ENCODE data around the gene RCOR1. TPM values are rescaled to one million over a fixed set of nuclear protein-coding genes. Genes with fewer than 3 reads are reported as not detected.

The RCOR1 gene
- total RNA-seq, 4 donors from 2014 or later: 15.7 to 31.0 (median 25.8) TPM

GRCh38 chr14:102711207-102711606, 118.8 kb downstream of the RCOR1 start:
- Histone ChIP-seq H3K27me3 (no peaks in the 10 kb centered on the region), H3K4me3 (no peak overlapping the region), H3K9me3 (no peaks in the 10 kb centered on the region), H3K4me1 (no peaks in the 10 kb centered on the region), H3K36me3 (peaks cover 0 to 25% (median 11%) of the 10 kb centered on the region in 4 donors), H3K27ac (no peak overlapping the region)
- no peak for TF ChIP-seq POLR2AphosphoS5 (IDR thresholded peaks at IDR 0.05)
- TF ChIP-seq POLR2A (IDR thresholded peaks at IDR 0.05): no peak
- no peak for TF ChIP-seq EP300 (IDR thresholded peaks at IDR 0.05; ENCODE audit: low read depth)
- TF ChIP-seq, protein P1, sequence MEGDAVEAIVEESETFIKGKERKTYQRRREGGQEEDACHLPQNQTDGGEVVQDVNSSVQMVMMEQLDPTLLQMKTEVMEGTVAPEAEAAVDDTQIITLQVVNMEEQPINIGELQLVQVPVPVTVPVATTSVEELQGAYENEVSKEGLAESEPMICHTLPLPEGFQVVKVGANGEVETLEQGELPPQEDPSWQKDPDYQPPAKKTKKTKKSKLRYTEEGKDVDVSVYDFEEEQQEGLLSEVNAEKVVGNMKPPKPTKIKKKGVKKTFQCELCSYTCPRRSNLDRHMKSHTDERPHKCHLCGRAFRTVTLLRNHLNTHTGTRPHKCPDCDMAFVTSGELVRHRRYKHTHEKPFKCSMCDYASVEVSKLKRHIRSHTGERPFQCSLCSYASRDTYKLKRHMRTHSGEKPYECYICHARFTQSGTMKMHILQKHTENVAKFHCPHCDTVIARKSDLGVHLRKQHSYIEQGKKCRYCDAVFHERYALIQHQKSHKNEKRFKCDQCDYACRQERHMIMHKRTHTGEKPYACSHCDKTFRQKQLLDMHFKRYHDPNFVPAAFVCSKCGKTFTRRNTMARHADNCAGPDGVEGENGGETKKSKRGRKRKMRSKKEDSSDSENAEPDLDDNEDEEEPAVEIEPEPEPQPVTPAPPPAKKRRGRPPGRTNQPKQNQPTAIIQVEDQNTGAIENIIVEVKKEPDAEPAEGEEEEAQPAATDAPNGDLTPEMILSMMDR (IDR thresholded peaks at IDR 0.05): no peak
- intact Hi-C loops (cut with DNase I; ENCODE audit: low total_unique reads): no loop called here
- no peak for DNase-seq
- WGBS, 2 donors (ENCODE audit: low coverage in 1 of 2): 91 to 94% methylated on average over 2 to 6 of the region's 6 CpGs
- in situ Hi-C loops (cut with MboI; ENCODE audit: low pct_ligation_motif_present in 1 of 4, low pct_unique_long_range_greater_than_20kb in 1 of 4, low sequenced_read_pairs in 3 of 4): no loop called here

- no peaks in the 10 kb centered on the region for H3K9me3 ChIP-seq
- H3K4me1 ChIP-seq: no peaks in the 10 kb centered on the region
- intact Hi-C loops (cut with DNase I; ENCODE audit: low total_unique reads) (no loop called here), in situ Hi-C loops (cut with MboI; ENCODE audit: low pct_ligation_motif_present in 1 of 4, low pct_unique_long_range_greater_than_20kb in 1 of 4, low sequenced_read_pairs in 3 of 4) (no loop called here)
- TF ChIP-seq EP300 (IDR thresholded peaks at IDR 0.05; ENCODE audit: low read depth) (no peak), POLR2A (IDR thresholded peaks at IDR 0.05) (no peak), POLR2AphosphoS5 (IDR thresholded peaks at IDR 0.05) (no peak)
- TF ChIP-seq, protein P1 (IDR thresholded peaks at IDR 0.05): no peak
- no peak overlapping the region for H3K27ac ChIP-seq
- H3K36me3 ChIP-seq: peaks cover 0 to 25% (median 11%) of the 10 kb centered on the region in 4 donors
- no peak overlapping the region for H3K4me3 ChIP-seq
- no peak for DNase-seq
- WGBS, 2 donors (ENCODE audit: low coverage in 1 of 2): 92 to 96% methylated on average over 3 of the region's 3 CpGs
- no peaks in the 10 kb centered on the region for H3K27me3 ChIP-seq
Observed at GRCh38 chr14:102711946-102712345, 119.5 kb downstream of the RCOR1 start.

DNA sequence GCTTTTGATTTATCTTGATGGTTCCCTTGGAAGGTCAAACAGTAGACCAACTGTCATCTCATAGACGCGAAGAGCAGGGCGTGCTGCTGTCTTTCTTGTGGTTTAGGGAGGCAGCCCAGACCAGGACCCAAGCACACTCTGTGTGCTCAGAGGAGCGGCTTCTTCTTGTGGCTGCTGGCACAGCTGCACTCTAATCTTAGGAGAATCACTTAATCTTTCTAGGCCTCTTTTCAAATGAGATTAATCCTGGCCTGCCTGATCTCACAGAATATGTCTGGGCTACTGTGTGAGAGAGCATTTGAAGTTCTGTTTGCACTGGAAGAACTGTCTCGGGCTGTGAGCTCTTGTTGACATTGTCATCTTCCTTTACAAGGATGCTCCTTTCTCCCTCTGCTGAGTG, 124.8 kb downstream of the RCOR1 start:
- intact Hi-C loops (cut with DNase I; ENCODE audit: low total_unique reads): no loop called here
- TF ChIP-seq POLR2A (IDR thresholded peaks at IDR 0.05): no peak
- no peak for TF ChIP-seq EP300 (IDR thresholded peaks at IDR 0.05; ENCODE audit: low read depth)
- no peak for TF ChIP-seq POLR2AphosphoS5 (IDR thresholded peaks at IDR 0.05)
- TF ChIP-seq, protein P1 (IDR thresholded peaks at IDR 0.05): no peak
- DNase-seq: no peak
- no peaks in the 10 kb centered on the region for H3K9me3 ChIP-seq
- in situ Hi-C loops (cut with MboI; ENCODE audit: low pct_ligation_motif_present in 1 of 4, low pct_unique_long_range_greater_than_20kb in 1 of 4, low sequenced_read_pairs in 3 of 4): no loop called here
- peaks cover 0 to 40% (median 14%) of the 10 kb centered on the region in 4 donors for H3K36me3 ChIP-seq
- no peak overlapping the region for H3K4me3 ChIP-seq
- WGBS, 2 donors (ENCODE audit: low coverage in 1 of 2): 50 to 74% methylated on average over 2 to 5 of the region's 5 CpGs
- H3K4me1 ChIP-seq: no peaks in the 10 kb centered on the region
- H3K27me3 ChIP-seq: no peaks in the 10 kb centered on the region
- H3K27ac ChIP-seq: no peak overlapping the region

DNA sequence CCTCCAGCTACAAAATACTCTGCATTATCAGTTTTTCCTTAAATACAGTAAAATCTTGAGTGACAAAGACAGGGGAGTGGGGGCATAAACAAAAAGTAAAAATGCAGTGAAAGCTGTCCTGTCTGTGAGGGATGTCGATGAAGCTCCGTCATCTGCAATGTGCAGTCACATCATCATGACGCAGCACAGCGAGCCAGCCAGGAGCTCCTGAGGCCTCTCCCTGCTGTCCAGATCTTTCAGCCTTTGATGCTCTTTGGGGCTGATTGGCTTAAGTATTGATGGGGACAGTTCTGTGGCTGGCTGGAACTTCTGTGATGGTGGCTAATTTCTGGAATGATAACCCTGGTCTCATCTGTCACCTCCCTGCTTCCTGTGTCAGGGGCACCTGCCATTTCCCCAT, 130.2 kb downstream of the RCOR1 start:
- Histone ChIP-seq H3K36me3 (peaks cover 0 to 54% (median 19%) of the 10 kb centered on the region in 4 donors), H3K27ac (no peak overlapping the region), H3K4me3 (no peak overlapping the region), H3K4me1 (no peaks in the 10 kb centered on the region), H3K27me3 (no peaks in the 10 kb centered on the region), H3K9me3 (no peaks in the 10 kb centered on the region)
- in situ Hi-C loops (cut with MboI; ENCODE audit: low pct_ligation_motif_present in 1 of 4, low pct_unique_long_range_greater_than_20kb in 1 of 4, low sequenced_read_pairs in 3 of 4): no loop called here
- WGBS, 2 donors (ENCODE audit: low coverage in 1 of 2): 97 to 100% methylated on average over 1 to 4 of the region's 4 CpGs
- intact Hi-C loops (cut with DNase I; ENCODE audit: low total_unique reads): no loop called here
- TF ChIP-seq, protein P1 (IDR thresholded peaks at IDR 0.05): no peak
- TF ChIP-seq POLR2AphosphoS5 (IDR thresholded peaks at IDR 0.05) (no peak), POLR2A (IDR thresholded peaks at IDR 0.05) (no peak), EP300 (IDR thresholded peaks at IDR 0.05; ENCODE audit: low read depth) (no peak)
- DNase-seq: no peak

All from transverse colon (tissue), 4 donors.